SK-N-SH (cell line): ENCODE results near the gene DOK3. TPM values are rescaled to one million over a fixed set of nuclear protein-coding genes. Genes with fewer than 3 reads are reported as not detected.

ENCODE experiments used
- CTCF ChIA-PET: fragments of 300-600, 350-600 bp; formaldehyde crosslinking; extraction: SDS; loops from one replicate; lab custom pipeline; 2021; lab: Yijun Ruan, JAX
- POLR2A ChIA-PET: fragments of 350-600 bp; sonication (Branson Sonifier 250); formaldehyde crosslinking; extraction: SDS; loops from one replicate; lab custom pipeline; 2020; ENCODE audit warnings: antibody characterized with exemption, inconsistent platforms; lab: Yijun Ruan, JAX
- DNase-seq: peaks from one replicate; pipeline ENCODE4 v3.0.0; 2012
- H2AFZ ChIP-seq: fragments of 200-600 bp; sonication (generic); 2 replicates; pipeline ENCODE4 v1.8.1; 2016; ENCODE audit warnings: antibody characterized with exemption, mild to moderate bottlenecking, low read depth
- H3F3A ChIP-seq: fragments of 200-600 bp; sonication (generic); replicated peaks from 2 replicates; pipeline ENCODE3; 2016; ENCODE audit warnings: antibody characterized with exemption, mild to moderate bottlenecking; ENCODE audit not compliant: insufficient read depth
- H3K27ac ChIP-seq, 2 experiments: fragments of 200-500 bp in 1 of 2; fragments of 200-600 bp in 1 of 2; sonication (Bioruptor generic) in 1 of 2; sonication (generic), shearing (Covaris generic) in 1 of 2; 2 replicates each; pipeline versions ENCODE4 v1.5.1 to v1.6.1; 2014 to 2016; ENCODE audit warnings: low read depth in 2 of 2, inconsistent platforms in 1 of 2, low read length in 1 of 2, mild to moderate bottlenecking in 1 of 2, mixed read lengths in 1 of 2
- H3K27me3 ChIP-seq: fragments of 200-600 bp; sonication (generic), shearing (Covaris generic); 2 replicates; pipeline ENCODE4 v1.6.1; 2016; ENCODE audit warnings: mixed run types; ENCODE audit not compliant: insufficient read depth
- H3K36me3 ChIP-seq, 2 experiments: fragments of 200-500 bp in 1 of 2; fragments of 200-600 bp in 1 of 2; sonication (Bioruptor generic) in 1 of 2; sonication (generic) in 1 of 2; replicated peaks in 1 of 2; 2 replicates each; pipeline versions ENCODE3 to v1.5.1; 2014 to 2016; ENCODE audit warnings: low read length in 1 of 2, mild to moderate bottlenecking in 1 of 2; ENCODE audit not compliant: insufficient read depth in 2 of 2, control insufficient read depth in 1 of 2
- H3K4me1 ChIP-seq, 2 experiments: fragments of 200-500 bp in 1 of 2; fragments of 200-600 bp in 1 of 2; sonication (Bioruptor generic) in 1 of 2; sonication (generic), shearing (Covaris generic) in 1 of 2; 2 replicates each; pipeline versions ENCODE4 v1.5.1 to v1.6.1; 2014 to 2016; ENCODE audit warnings: low read depth in 1 of 2, low read length in 1 of 2, mixed run types in 1 of 2; ENCODE audit not compliant: insufficient read depth in 2 of 2, control insufficient read depth in 1 of 2
- H3K4me2 ChIP-seq: fragments of 200-600 bp; sonication (generic), shearing (Covaris generic); 2 replicates; pipeline ENCODE4 v1.6.1; 2017; ENCODE audit warnings: mixed run types
- H3K4me3 ChIP-seq, 2 experiments: fragments of 200-500 bp in 1 of 2; fragments of 200-600 bp in 1 of 2; sonication (Bioruptor generic) in 1 of 2; sonication (generic), shearing (Covaris generic) in 1 of 2; 2 replicates each; pipeline versions ENCODE4 v1.5.1 to v1.8.1; 2014 to 2016; ENCODE audit warnings: low read depth in 2 of 2, inconsistent platforms in 1 of 2, low read length in 1 of 2, mild to moderate bottlenecking in 1 of 2, mixed read lengths in 1 of 2, moderate library complexity in 1 of 2
- H3K79me2 ChIP-seq: fragments of 200-600 bp; sonication (generic); 2 replicates; pipeline ENCODE4 v1.8.1; 2017; ENCODE audit warnings: mild to moderate bottlenecking; ENCODE audit not compliant: insufficient read depth
- H3K9ac ChIP-seq: fragments of 200-600 bp; sonication (generic); 2 replicates; pipeline ENCODE4 v1.6.1; 2017; ENCODE audit warnings: mixed run types
- H3K9me2 ChIP-seq: fragments of 200-600 bp; sonication (generic); 2 replicates; pipeline ENCODE4 v1.6.1; 2017; ENCODE audit warnings: mixed run types
- H3K9me3 ChIP-seq: fragments of 200-600 bp; sonication (generic); 2 replicates; pipeline ENCODE4 v1.6.1; 2017; ENCODE audit warnings: mixed run types, mild to moderate bottlenecking, moderate library complexity
- H4K20me1 ChIP-seq: fragments of 200-600 bp; sonication (generic); 2 replicates; pipeline ENCODE4 v1.6.1; 2017; ENCODE audit warnings: mild to moderate bottlenecking, mixed run types; ENCODE audit not compliant: insufficient read depth
- CHD2 ChIP-seq: fragments of 150-350 bp; IDR thresholded peaks from 2 replicates; pipeline ENCODE4 v1.6.1; 2018; ENCODE audit warnings: low read length; ENCODE audit not compliant: partially characterized antibody
- CTCF ChIP-seq: fragments of 200-600 bp; sonication (generic); IDR thresholded peaks from 2 replicates; pipeline ENCODE4 v1.6.1; 2017; ENCODE audit warnings: antibody characterized with exemption, mild to moderate bottlenecking, moderate library complexity
- ELF1 ChIP-seq: IDR thresholded peaks from 2 replicates; pipeline ENCODE4 v1.4.0; 2012
- EP300 ChIP-seq, 2 experiments: IDR thresholded peaks; 2 replicates each; pipeline versions ENCODE4 v1.4.0 to v1.6.1; 2012; ENCODE audit warnings: borderline replicate concordance in 1 of 2, low read depth in 1 of 2, low read length in 1 of 2
- EZH2phosphoT487 ChIP-seq: fragments of 200-600 bp; sonication (generic); IDR thresholded peaks from 2 replicates; pipeline ENCODE4 v1.6.1; 2017; ENCODE audit warnings: low read depth, mixed run types, mild to moderate bottlenecking, antibody characterized with exemption, moderate library complexity, borderline replicate concordance
- FOSL2 ChIP-seq: IDR thresholded peaks from 2 replicates; pipeline ENCODE4 v1.4.0; 2012; ENCODE audit warnings: low read depth, mild to moderate bottlenecking, moderate library complexity, borderline replicate concordance
- FOXM1 ChIP-seq: IDR thresholded peaks from 2 replicates; pipeline ENCODE4 v1.4.0; 2012; ENCODE audit warnings: low read depth, mild to moderate bottlenecking
- GABPA ChIP-seq: IDR thresholded peaks from 2 replicates; pipeline ENCODE4 v1.4.0; 2012; ENCODE audit warnings: low read depth, mild to moderate bottlenecking
- GATA2 ChIP-seq: sonication (generic); formaldehyde crosslinking; IDR thresholded peaks from 2 replicates; pipeline ENCODE4 v1.5.0; 2020; ENCODE audit warnings: mild to moderate bottlenecking, missing genetic modification reagents
- MEF2A ChIP-seq: IDR thresholded peaks from 2 replicates; pipeline ENCODE4 v1.4.0; 2012; ENCODE audit warnings: low read depth, borderline replicate concordance
- NRF1 ChIP-seq: IDR thresholded peaks from 2 replicates; pipeline ENCODE4 v1.6.1; 2012; ENCODE audit warnings: low read depth, mild to moderate bottlenecking, low read length
- RCOR1 ChIP-seq: fragments of 150-350 bp; IDR thresholded peaks from 2 replicates; pipeline ENCODE4 v1.6.1; 2017; ENCODE audit warnings: antibody characterized with exemption, low read length
- REST ChIP-seq: IDR thresholded peaks from 2 replicates; pipeline ENCODE4 v1.6.1; 2012; ENCODE audit warnings: mild to moderate bottlenecking, low read depth, low read length, moderate library complexity
- RXRA ChIP-seq: IDR thresholded peaks from 2 replicates; pipeline ENCODE4 v1.4.0; 2012; ENCODE audit warnings: low read depth, mild to moderate bottlenecking, borderline replicate concordance
- TAF1 ChIP-seq: IDR thresholded peaks from 2 replicates; pipeline ENCODE4 v1.6.1; 2012; ENCODE audit warnings: low read depth, mild to moderate bottlenecking, low read length, moderate library complexity, borderline replicate concordance
- TEAD4 ChIP-seq: IDR thresholded peaks from 2 replicates; pipeline ENCODE4 v1.4.0; 2012; ENCODE audit warnings: mild to moderate bottlenecking, borderline replicate concordance; ENCODE audit not compliant: insufficient read depth
- WGBS: methylation state at CpG from one replicate; pipeline ENCODE4 v1.1.6; 2017; ENCODE audit warnings: low lambda C conversion rate; 5-methylcytosine and 5-hydroxymethylcytosine counted together
- polyA plus RNA-seq, 3 experiments: library from polyadenylated mRNA; depleted of rRNA; stranded (reverse); fragments of >200 nt; gene quantifications; 2 replicates each; pipeline ENCODE4 v1.2.3, GENCODE V29; 2012
- TF ChIP-seq, protein P1 (sequence below): fragments of 150-350 bp; IDR thresholded peaks from 2 replicates; pipeline ENCODE4 v1.6.1; 2017; ENCODE audit warnings: antibody characterized with exemption, low read length, low read depth, borderline replicate concordance

The DOK3 gene
- polyA plus RNA-seq, 1 of the 3 experiments (the other 2 are of a cell fraction), result 2.2 TPM

- Histone ChIP-seq H3K79me2 (peaks cover 36% of the 10 kb centered on the region), H3K27ac (no peak overlapping the region), H3K9ac (peak overlapping the region; percentile 81), H3K4me1 (peaks cover 6 to 15% of the 10 kb centered on the region in 2 experiments; a peak in 2 of 4 replicates), H4K20me1 (no peaks in the 10 kb centered on the region), H3K4me2 (peak overlapping the region; percentile 98), H3K27me3 (no peaks in the 10 kb centered on the region), H3K9me2 (no peaks in the 10 kb centered on the region), H2AFZ (no peak overlapping the region), H3K4me3 (peak overlapping the region; percentile 79 to 99), H3K36me3 (peaks cover 26 to 63% of the 10 kb centered on the region in 2 experiments), H3F3A (peaks cover 10% of the 10 kb centered on the region), H3K9me3 (no peaks in the 10 kb centered on the region)
- ChIA-PET CTCF (interaction anchor here (0.8 to 8.8 kb wide), 6 partner anchors 14 to 112 kb away, joined by 3 to 80 read pairs (median 6); no protein-coding TSS in a partner anchor), POLR2A (interaction anchor here (0.6 to 2.2 kb wide), 4 partner anchors 9 to 20 kb away, joined by 3 to 7 read pairs (median 4); partner anchors contain the start of gene PDLIM7)
- TF ChIP-seq EP300 (IDR thresholded peaks at IDR 0.05; ENCODE audit: borderline replicate concordance in 1 of 2, low read depth in 1 of 2, low read length in 1 of 2) (no peak), CHD2 (no peak), MEF2A (no peak), ELF1 (no peak), FOXM1 (no peak), RXRA (no peak), EZH2phosphoT487 (no peak), RCOR1 (no peak), GATA2 (no peak), REST (no peak), TEAD4 (no peak), NRF1 (no peak), FOSL2 (no peak), GABPA (no peak), TAF1 (no peak), CTCF (no peak)
- TF ChIP-seq, protein P1, sequence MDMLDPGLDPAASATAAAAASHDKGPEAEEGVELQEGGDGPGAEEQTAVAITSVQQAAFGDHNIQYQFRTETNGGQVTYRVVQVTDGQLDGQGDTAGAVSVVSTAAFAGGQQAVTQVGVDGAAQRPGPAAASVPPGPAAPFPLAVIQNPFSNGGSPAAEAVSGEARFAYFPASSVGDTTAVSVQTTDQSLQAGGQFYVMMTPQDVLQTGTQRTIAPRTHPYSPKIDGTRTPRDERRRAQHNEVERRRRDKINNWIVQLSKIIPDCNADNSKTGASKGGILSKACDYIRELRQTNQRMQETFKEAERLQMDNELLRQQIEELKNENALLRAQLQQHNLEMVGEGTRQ, result no peak
- 83% methylated on average over 7 of the region's 7 CpGs for whole genome bisulfite sequencing
- DNase-seq, result no peak
Observed at GRCh38 chr5:177515580-177515979, 6.0 kb upstream of the DOK3 start.
